Amniotic epithelial cell (primary cell): ENCODE results near the gene MRAS.
"Not testable (repeated sequence)": the region's sequence is repeated elsewhere in the genome, so short reads cannot be mapped to it uniquely, and the experiment has no call there.

Experiments used
- DNase-seq: peaks from one replicate; pipeline ENCODE4 v3.0.0-alpha.2; 2010; ENCODE audit warnings: low read depth

Gene MRAS

GRCh38 chr3:138418601-138419206 is 70.3 kb downstream of the MRAS start:
- no peak for DNase-seq

GRCh38 chr3:138423316-138423715 is 74.9 kb downstream of the MRAS start:
- DNase-seq: no peak

- DNase-seq: no peak
Observed at GRCh38 chr3:138424323-138424722, 75.9 kb downstream of the MRAS start.

- DNase-seq: peak; percentile 37
Observed at GRCh38 chr3:138426211-138426610, 77.8 kb downstream of the MRAS start.

GRCh38 chr3:138426754-138427153 is 78.4 kb downstream of the MRAS start:
- DNase-seq: not testable (repeated sequence)

GRCh38 chr3:138429665-138430064 is 81.3 kb downstream of the MRAS start:
- DNase-seq: no peak

- DNase-seq: no peak
Observed at GRCh38 chr3:138432576-138433240, 84.3 kb downstream of the MRAS start.

GRCh38 chr3:138433892-138434275 is 85.5 kb downstream of the MRAS start:
- no peak for DNase-seq

- DNase-seq: peak; percentile 50
Observed at GRCh38 chr3:138434276-138434874, 86.0 kb downstream of the MRAS start, which contains the start of gene ESYT3. Gene ESYT3 (plus strand): TSS chr3:138434616. CDS start chr3:138434799, 183 bp downstream.

- no peak for DNase-seq
Observed at GRCh38 chr3:138434875-138435772, 86.7 kb downstream of the MRAS start.

GRCh38 chr3:138435840-138436239 is 87.5 kb downstream of the MRAS start:
- DNase-seq: no peak

GRCh38 chr3:138437281-138437680 is 88.9 kb downstream of the MRAS start:
- DNase-seq: no peak

- no peak for DNase-seq
Observed at GRCh38 chr3:138438896-138439295, 90.5 kb downstream of the MRAS start.

GRCh38 chr3:138439646-138440045 is 91.3 kb downstream of the MRAS start:
- no peak for DNase-seq

GRCh38 chr3:138440121-138440521 is 91.7 kb downstream of the MRAS start:
- DNase-seq: peak; percentile 34

- DNase-seq: peak; percentile 88
Observed at GRCh38 chr3:138440596-138440995, 92.2 kb downstream of the MRAS start.

GRCh38 chr3:138441256-138441655 is 92.9 kb downstream of the MRAS start:
- no peak for DNase-seq

- peak; percentile 79 for DNase-seq
Observed at GRCh38 chr3:138441742-138442141, 93.4 kb downstream of the MRAS start.

- peak; percentile 71 for DNase-seq
Observed at GRCh38 chr3:138442433-138442832, 94.1 kb downstream of the MRAS start.

- no peak for DNase-seq
Observed at GRCh38 chr3:138443091-138443490, 94.7 kb downstream of the MRAS start.

GRCh38 chr3:138443521-138444503 is 95.4 kb downstream of the MRAS start:
- no peak for DNase-seq
